ENCODE results near the gene PAFAH2.

Gene PAFAH2

GRCh38 chr1:25997828-25998761 is at the start of gene PAFAH2:
TSS of gene PAFAH2 (minus strand) at chr1:25998063. CDS start at chr1:25990816, 7,247 bp downstream.
- DNase-seq: peak; percentile 100

GRCh38 chr1:26047278-26047874 is 49.5 kb upstream of the PAFAH2 start:
- no peak for DNase-seq

- no peak for DNase-seq
Observed at GRCh38 chr1:26046246-26047095, 48.6 kb upstream of the PAFAH2 start.

GRCh38 chr1:26045722-26046245 is 47.9 kb upstream of the PAFAH2 start, which contains the start of gene SLC30A2:
TSS of gene SLC30A2 (minus strand) at chr1:26046118. CDS start at chr1:26045896, 222 bp downstream.
- DNase-seq: no peak

GRCh38 chr1:26044971-26045721 is 47.3 kb upstream of the PAFAH2 start:
- no peak for DNase-seq

- no peak for DNase-seq
Observed at GRCh38 chr1:26044414-26044813, 46.6 kb upstream of the PAFAH2 start.

GRCh38 chr1:26043765-26044164 is 45.9 kb upstream of the PAFAH2 start:
- no peak for DNase-seq

- DNase-seq: no peak
Observed at GRCh38 chr1:26041978-26042377, 44.1 kb upstream of the PAFAH2 start.

GRCh38 chr1:26041401-26041800 is 43.5 kb upstream of the PAFAH2 start:
- DNase-seq: no peak

- no peak for DNase-seq
Observed at GRCh38 chr1:26038904-26039303, 41.0 kb upstream of the PAFAH2 start.

GRCh38 chr1:26038477-26038876 is 40.6 kb upstream of the PAFAH2 start:
- no peak for DNase-seq

GRCh38 chr1:26037904-26038303 is 40.0 kb upstream of the PAFAH2 start:
- DNase-seq: no peak

- DNase-seq: no peak
Observed at GRCh38 chr1:26036756-26037281, 39.0 kb upstream of the PAFAH2 start.

- DNase-seq: peak; percentile 72
Observed at GRCh38 chr1:26035959-26036755, 38.3 kb upstream of the PAFAH2 start.

- peak; percentile 94 for DNase-seq
Observed at GRCh38 chr1:26035203-26035958, 37.5 kb upstream of the PAFAH2 start.

GRCh38 chr1:26034504-26035202 is 36.8 kb upstream of the PAFAH2 start:
- no peak for DNase-seq

GRCh38 chr1:26032656-26033357 is 34.9 kb upstream of the PAFAH2 start:
- no peak for DNase-seq

- DNase-seq: no peak
Observed at GRCh38 chr1:26031611-26032220, 33.9 kb upstream of the PAFAH2 start.
